ENCODE results near the gene RFX5. TPM values are rescaled to one million over a fixed set of nuclear protein-coding genes. Genes with fewer than 3 reads are reported as not detected.
A peak's percentile ranks its signal among the peaks of the same experiment; 100 is the strongest.
"Not testable (repeated sequence)": the region's sequence is repeated elsewhere in the genome, so short reads cannot be mapped to it uniquely, and the experiment has no call there.

The RFX5 gene
- total RNA-seq, 1 experiment from 2014 or later = 61.6 TPM

DNA sequence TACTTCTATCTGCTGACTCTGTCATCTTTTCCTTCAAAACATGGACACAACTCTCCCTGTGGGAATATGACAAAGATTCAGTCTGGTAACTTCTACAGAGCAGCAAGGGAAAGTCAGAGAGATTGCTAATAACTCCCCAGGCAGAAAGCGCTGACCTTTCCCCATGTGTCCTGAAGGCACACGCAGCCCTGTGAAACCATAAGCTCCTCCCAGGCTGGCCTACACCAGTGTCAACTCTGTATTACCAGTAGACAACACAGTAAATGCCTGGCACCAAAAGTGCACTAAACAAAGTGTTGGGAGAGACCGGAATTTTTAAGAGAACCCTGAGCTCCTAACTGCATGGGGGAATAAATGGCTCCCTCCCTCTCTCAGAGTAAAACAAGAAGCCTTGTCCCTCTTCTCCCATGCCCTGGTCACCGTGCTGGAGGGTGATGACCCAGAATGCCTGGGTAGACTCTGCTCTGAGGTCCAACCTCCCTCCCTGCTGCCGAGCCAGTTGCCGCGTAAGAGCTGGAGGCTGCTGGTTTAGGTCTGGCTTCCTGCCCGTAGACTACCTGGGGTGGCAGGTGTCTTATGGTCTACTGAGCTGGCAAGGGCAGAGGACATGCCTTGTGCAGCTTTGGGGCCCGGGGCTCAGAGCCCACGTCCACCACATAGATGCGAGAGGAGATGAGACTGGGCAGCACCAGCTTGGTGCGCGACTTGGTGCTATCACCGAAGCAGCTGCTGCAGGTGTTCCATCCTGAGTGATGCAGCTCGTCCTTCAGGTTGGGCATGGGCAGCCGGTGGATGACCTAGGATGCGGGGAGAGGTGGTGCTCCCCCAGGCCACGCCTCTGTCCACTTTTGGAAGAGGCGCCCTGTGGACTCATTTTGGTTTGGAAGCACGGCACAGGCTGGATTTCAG lies 21.6 kb upstream of the RFX5 start:
- Histone ChIP-seq H3K36me3 (no peaks in the 10 kb centered on the region), H3K4me3 (no peak overlapping the region), H3K27me3 (no peaks in the 10 kb centered on the region), H3K9me3 (no peaks in the 10 kb centered on the region; the same call in 1 of the 2 replicates)
- no peak for DNase-seq

DNA sequence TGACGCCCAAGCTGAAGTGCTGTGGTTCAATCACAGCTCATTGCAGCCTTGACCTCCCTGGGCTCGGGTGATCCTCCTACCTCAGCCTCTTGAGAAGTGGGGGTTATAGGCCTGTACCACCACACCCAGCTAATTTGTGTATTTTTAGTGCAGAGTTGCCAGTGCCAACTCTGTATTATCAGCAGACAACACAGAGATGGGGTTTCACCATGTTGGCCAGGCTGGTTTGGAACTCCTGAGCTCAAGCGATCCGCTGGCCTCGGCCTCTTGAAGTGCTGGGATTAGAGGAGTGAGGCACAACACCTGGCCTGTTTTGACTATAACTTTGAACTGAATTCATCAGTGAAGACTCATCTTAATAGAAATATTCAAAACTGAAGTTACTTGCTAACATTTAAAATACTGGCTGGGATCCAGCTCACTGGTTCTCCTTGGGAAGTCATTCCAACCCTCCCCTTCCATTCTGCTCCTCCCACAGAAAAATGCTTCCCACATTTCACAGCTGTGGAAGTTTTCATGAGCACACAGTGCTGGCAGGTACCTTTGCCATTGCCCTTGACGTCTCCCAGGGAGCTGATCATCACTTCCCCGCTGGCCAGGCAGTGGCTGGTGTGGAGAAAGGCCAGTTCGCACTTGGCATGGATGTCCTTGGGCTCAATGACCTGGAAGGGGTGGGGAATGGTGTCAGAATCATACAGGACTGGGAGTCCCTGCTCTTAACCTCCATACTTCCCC lies 20.8 kb upstream of the RFX5 start:
- no peak overlapping the region for H3K4me3 ChIP-seq
- no peaks in the 10 kb centered on the region for H3K27me3 ChIP-seq
- peaks cover 5% of the 10 kb centered on the region for H3K9me3 ChIP-seq
- no peak for DNase-seq
- no peaks in the 10 kb centered on the region for H3K36me3 ChIP-seq

DNA sequence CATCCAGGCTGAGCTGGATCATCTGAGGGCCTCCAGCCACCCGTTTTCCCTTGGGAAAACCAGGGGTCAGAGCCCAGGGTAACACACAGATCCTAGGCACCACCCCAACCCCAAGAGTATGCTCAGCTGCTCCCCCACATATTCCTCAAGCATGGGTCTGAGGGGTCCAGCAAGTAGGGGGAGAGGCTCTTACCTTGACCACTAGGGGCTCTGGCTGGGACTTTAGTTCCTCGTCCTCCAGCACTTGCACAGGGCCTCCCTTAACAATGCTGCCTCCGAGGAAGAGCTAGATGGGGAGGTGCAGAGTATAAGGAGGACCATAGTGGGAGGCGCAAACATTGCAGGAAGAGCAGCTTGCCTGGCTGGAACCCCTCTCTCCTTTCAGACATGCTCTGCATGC lies 17.9 kb upstream of the RFX5 start:
- DNase-seq = no peak
- Histone ChIP-seq H3K9me3 (peaks cover 9% of the 10 kb centered on the region), H3K27me3 (no peaks in the 10 kb centered on the region), H3K4me3 (no peak overlapping the region), H3K36me3 (no peaks in the 10 kb centered on the region)

DNA sequence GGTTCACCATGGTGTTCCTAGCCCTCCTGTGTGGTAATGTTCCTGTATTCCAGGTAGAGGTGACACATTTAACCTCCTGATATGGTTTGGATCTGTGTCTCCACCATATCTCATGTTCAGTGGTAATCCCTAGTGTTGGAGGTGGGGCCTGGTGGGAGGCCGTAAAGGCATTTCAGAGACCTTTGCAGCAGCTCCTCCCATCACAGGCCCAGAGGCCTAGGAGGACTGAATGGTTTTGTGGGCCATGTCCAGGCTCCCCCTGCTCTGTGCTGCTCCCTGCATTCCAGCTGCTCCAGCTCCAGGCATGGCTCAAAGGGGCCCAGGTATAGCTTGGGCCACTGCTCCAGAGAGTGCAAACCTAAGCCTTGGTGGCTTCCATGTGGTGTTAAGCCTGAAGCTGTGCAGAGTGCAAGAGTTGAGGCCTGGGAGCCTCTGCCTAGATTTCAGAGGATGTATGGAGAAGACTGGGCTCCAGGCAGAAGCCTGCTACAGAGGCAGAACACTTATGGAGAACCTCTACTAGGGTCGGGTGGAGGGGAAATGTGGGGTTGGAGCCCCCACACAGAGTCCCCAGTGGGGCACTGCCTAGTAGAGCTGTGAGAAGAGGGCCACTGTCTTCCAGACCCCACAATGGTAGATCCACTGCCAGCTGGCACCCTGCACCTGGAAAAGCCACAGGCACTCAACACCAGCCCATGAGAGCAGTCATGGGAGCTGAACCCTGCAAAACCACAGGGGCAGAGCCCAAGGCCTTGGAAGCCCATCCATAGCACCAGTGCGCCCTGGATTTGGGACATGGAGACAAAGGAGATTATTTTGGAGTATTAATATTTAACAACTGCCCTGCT lies 15.5 kb upstream of the RFX5 start:
- Histone ChIP-seq H3K9me3 (peaks cover 9% of the 10 kb centered on the region), H3K36me3 (no peaks in the 10 kb centered on the region), H3K4me3 (no peak overlapping the region), H3K27me3 (no peaks in the 10 kb centered on the region)
- DNase-seq = no peak

DNA sequence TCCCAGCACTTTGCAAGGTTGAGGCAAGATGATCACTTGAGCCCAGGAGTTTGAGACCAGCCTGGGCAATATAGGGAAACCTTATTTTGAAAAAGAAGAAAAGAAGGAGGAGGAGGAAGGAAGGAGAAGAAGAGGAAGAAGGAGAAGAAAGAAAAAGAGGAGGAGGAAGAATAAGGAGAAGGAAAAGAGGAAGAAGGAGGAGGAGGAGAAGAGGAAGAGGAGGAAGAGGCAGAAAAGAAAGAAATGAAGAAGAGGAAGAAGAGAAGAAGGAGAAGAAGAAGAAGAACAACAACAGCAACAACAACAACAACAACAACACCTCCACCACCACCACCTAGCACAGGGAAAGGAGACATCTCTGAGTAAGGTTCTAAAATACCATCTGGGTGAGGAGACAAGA lies 14.8 kb upstream of the RFX5 start:
- Histone ChIP-seq H3K4me3 (no peak overlapping the region), H3K27me3 (no peaks in the 10 kb centered on the region), H3K36me3 (no peaks in the 10 kb centered on the region), H3K9me3 (peaks cover 9% of the 10 kb centered on the region)
- no peak for DNase-seq

DNA sequence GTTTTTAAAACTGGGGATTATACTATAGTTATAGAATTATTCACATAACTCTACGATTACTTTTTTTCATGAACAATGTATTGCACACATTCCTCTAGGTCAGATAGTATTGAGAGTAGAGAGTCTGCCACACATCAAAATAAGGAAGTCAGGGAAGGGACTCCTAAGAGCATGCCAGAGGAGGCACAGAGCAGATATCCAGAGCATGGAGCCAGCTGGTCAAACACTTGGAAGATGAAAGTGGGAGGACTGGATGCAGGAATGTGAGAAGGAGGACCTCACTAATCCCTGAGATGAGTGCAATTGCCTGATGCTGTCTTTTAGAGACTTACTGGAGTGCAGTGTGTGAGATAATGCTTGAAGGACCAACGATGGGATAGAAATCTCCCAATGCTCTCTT lies 9.6 kb upstream of the RFX5 start:
- no peak overlapping the region for H3K4me3 ChIP-seq
- H3K9me3 ChIP-seq = peaks cover 17% of the 10 kb centered on the region
- no peaks in the 10 kb centered on the region for H3K36me3 ChIP-seq
- no peaks in the 10 kb centered on the region for H3K27me3 ChIP-seq
- no peak for DNase-seq

DNA sequence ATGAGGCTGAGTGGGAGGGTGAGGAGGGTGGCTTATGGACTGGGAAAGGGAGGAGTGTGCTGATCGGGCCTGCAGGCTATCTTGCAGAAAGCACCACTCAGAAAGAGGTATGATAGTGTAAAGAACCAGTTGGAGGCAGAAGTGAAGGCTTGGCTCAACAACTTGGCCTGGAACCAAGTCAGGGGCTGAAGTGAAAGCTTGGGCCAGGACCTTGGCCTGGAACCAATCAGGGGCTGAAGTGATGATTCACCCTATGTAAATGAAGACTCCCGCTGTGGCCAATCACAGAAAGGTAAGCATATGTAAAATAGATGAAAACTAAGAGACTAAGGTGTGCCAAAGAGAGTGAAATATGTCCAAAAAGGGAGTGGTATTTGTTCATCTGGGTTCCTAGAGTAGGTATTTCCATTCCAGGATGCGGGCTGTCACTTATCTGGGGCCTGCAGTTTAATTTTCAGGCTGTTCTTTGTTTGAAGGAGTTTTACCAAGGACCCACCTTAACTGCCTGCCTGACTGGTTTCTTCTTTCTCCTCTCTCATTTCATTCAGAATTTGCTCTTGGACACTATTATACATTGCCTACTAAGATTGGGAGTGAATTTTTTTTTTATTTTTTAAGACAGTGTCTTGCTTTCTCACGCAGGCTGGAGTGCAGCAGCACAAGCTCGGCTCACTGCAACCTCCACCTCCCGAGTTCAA lies 5.1 kb upstream of the RFX5 start:
- Histone ChIP-seq H3K36me3 (no peaks in the 10 kb centered on the region), H3K4me3 (no peak overlapping the region), H3K27me3 (no peaks in the 10 kb centered on the region), H3K9me3 (peaks cover 26% of the 10 kb centered on the region)
- peak; percentile 54 for DNase-seq

DNA sequence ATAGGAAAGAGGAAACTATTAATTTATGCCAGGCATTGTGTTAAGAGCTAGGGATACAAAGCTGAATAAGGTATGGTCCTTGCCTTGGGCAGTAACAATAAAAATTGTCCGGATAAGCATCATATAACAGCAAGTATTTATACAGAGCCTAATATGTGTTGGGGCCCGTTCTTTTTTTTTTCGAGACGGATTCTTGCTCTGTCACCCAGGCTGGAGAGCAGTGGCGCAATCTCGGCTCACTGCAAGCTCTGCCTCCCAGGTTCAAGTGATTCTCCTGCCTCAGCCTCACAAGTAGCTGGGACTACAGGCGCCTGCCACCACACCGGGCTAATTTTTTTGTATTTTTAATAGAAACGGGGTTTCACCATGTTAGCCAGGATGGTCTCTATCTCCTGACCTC lies 3.3 kb upstream of the RFX5 start:
- not testable (repeated sequence) for DNase-seq, H3K27me3 ChIP-seq, H3K4me3 ChIP-seq, H3K36me3 ChIP-seq
- peaks cover 26% of the 10 kb centered on the region for H3K9me3 ChIP-seq

DNA sequence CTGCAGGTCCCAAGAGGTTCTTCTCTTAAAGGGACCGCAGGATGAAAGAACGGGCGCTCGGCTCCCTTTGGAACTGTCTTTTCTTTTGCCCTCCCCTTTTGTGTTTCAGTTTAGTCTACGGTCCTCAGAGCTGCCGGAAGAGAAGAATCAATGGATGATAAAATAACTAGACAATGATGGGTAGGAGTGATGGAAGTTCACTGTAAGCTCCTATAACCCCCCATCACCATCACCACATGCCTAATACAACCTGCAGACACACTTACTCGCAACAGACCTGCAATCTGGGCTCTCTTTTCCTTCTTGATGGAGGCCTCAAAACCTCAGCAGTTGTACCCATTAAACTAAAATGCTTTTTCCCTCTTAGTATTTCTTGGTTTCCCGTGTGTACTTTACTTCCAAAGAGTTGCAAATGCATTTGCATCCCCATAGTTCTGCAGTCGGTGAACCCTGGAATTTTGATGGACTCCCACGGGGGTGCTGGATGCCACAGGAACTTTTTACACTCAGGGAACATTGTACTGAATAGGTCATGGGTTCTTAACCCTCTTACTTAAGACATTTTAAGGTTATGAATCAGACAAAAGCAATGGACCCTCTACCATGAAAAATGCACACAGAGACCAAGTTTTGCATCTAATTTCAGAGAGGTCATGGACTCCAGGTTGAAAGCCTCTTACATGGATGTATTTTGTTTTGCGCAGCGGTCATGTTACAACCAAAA lies 633 bp upstream of the RFX5 start:
- H3K9me3 ChIP-seq = peaks cover 19% of the 10 kb centered on the region
- H3K36me3 ChIP-seq = peaks cover 26% of the 10 kb centered on the region
- peak overlapping the region; percentile 65 for H3K4me3 ChIP-seq
- no peak for DNase-seq
- H3K27me3 ChIP-seq = no peaks in the 10 kb centered on the region

DNA sequence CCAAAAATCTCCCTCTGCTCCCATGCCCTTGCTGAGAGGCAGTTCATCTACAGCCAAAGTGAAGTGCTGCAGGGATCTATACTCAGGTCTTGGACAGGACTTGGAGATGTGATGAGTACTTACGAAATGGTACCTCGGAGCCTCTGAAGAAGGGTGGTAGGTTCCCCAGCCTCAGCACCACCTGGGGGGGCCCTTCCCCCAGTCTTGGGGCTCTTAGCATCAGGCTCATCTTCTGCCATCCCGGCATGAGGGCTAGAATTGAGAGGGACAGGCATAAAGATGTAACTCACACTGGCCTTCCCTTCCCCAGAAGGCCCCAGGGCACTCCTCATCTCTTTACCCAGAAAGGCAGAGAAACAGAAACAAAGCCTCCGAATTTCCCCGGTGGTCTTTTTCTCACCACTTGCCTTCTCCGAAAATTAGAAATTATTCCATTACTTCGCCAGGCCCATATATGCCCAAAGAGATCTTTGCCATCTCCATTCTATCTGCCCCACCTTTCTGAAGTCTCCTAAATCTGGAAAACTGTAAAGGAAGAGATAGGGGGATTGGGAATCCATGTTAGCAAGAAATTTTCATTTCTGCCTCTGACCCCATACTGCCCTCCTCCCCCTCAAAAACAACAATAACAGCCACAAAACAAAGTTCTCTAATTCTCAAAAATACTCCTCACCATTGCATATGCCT lies 827 bp downstream of the RFX5 start:
- Histone ChIP-seq H3K27me3 (no peaks in the 10 kb centered on the region), H3K36me3 (peaks cover 28% of the 10 kb centered on the region), H3K9me3 (peaks cover 6% of the 10 kb centered on the region; the same call in 1 of the 2 replicates), H3K4me3 (peak overlapping the region; percentile 65)
- no peak for DNase-seq

DNA sequence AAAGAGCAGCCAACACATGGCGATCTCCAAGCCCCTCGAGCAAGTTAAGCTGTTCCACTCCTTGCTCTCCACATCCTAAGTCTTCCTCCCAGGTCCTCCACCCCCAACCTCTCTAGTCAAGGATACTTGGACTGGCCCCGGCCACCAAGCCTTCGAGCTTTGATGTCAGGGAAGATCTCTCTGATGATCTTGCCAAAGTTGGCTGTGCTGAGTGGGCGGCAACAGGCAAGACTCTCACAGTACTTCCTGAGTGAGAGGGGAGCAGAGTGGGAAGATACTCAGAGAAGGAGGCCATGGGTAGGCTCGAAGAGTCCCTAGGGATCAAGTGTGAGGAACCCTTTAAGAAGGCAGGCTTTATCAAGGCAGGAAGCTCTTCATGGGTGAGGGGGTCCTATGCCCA lies 2.8 kb downstream of the RFX5 start:
- no peak for DNase-seq
- H3K4me3 ChIP-seq = no peak overlapping the region
- peaks cover 3% of the 10 kb centered on the region; the same call in 1 of the 2 replicates for H3K9me3 ChIP-seq
- no peaks in the 10 kb centered on the region for H3K27me3 ChIP-seq
- peaks cover 28% of the 10 kb centered on the region for H3K36me3 ChIP-seq

DNA sequence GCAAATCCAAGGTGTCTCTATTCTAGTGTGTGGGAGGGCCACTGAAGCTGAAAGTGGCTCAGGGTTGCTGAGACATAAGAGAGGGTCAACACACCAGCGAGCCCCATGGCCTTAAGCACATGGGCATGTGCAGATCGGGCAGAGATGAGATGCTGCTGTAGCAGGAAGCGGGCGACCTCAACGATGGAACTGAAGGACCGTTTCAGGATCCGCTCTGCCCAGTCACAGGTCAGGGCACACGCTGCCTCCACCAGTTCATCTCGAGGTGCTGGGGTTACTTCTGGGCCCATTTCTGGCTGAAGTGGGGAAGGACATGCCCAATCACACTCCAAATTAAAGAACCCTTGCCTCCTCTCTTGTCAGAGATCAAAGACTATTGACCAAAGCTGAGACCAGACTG lies 3.5 kb downstream of the RFX5 start:
- Histone ChIP-seq H3K9me3 (peaks cover 3% of the 10 kb centered on the region; the same call in 1 of the 2 replicates), H3K36me3 (peaks cover 28% of the 10 kb centered on the region), H3K4me3 (no peak overlapping the region), H3K27me3 (no peaks in the 10 kb centered on the region)
- DNase-seq = no peak

DNA sequence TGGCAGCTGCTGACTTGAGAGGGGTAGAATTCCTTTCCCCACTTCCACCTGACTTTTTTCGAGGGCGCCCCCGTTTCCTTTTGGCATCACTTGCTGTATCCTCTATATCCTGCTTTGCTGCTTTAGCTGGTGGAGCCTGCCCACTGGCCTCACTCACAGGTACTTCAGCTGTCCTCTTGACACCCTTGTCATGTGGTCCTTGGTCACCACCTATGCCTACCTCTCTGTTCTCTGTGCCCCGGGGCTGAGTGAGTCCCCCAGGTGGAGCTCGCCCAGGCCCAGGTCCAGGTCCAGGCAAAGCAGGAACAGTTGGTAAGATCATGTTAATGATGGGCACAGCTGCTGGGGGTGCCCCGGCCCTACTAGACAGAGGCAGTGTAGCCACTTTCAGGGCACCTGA lies 4.5 kb downstream of the RFX5 start:
- Histone ChIP-seq H3K4me3 (no peak overlapping the region), H3K27me3 (no peaks in the 10 kb centered on the region), H3K36me3 (peaks cover 28% of the 10 kb centered on the region), H3K9me3 (no peaks in the 10 kb centered on the region; the same call in 1 of the 2 replicates)
- no peak for DNase-seq

DNA sequence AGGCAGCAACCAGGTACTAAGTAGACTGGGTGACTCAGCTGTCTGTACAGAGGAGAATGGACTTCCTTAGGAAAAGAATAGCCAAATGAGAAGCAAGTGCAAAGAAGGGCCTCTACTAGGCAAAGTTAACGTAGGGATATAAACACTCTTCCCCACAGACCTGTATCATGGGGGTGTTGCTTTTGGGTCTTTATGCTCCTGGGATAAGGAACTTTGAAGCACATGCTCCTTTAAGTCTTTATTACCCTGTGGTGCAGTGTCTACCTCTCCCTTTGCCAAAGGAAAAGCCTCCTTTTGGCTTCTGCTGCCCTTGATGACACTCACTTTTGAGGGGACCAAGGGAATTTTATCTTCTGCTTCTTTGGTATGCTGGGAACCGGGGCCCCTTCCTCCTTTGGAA lies 5.0 kb downstream of the RFX5 start:
- Histone ChIP-seq H3K27me3 (no peaks in the 10 kb centered on the region), H3K36me3 (peaks cover 28% of the 10 kb centered on the region), H3K9me3 (no peaks in the 10 kb centered on the region), H3K4me3 (no peak overlapping the region)
- DNase-seq = no peak

All from MG63 (cell line).